Activated CD8-positive, alpha-beta memory T cell treated with anti-CD3 and anti-CD28 coated beads, Interleukin-2, amount 50 U/mL, for 48 hours (primary cell): ENCODE data around the gene SNX15.

Source experiments
- DNase-seq: peaks from one replicate; pipeline ENCODE4 v3.0.0-alpha.2; 2020

The SNX15 gene

GRCh38 chr11:65058419-65059054, 31.3 kb downstream of the SNX15 start, which contains the start of gene NAALADL1:
Gene NAALADL1 (minus strand): TSS chr11:65058553. CDS start chr11:65058521, 32 bp downstream.
- no peak for DNase-seq

GRCh38 chr11:65059523-65059922, 32.3 kb downstream of the SNX15 start:
- DNase-seq: no peak

- no peak for DNase-seq
Observed at GRCh38 chr11:65059959-65060824, 33.0 kb downstream of the SNX15 start.

- DNase-seq: no peak
Observed at GRCh38 chr11:65060913-65061408, 33.7 kb downstream of the SNX15 start.

- no peak for DNase-seq
Observed at GRCh38 chr11:65063532-65063931, 36.3 kb downstream of the SNX15 start.

GRCh38 chr11:65064847-65065240, 37.6 kb downstream of the SNX15 start:
- DNase-seq: no peak

GRCh38 chr11:65065851-65066250, 38.6 kb downstream of the SNX15 start:
- no peak for DNase-seq

- no peak for DNase-seq
Observed at GRCh38 chr11:65066315-65066714, 39.1 kb downstream of the SNX15 start.

- no peak for DNase-seq
Observed at GRCh38 chr11:65066805-65067291, 39.6 kb downstream of the SNX15 start.

- no peak for DNase-seq
Observed at GRCh38 chr11:65067446-65067845, 40.2 kb downstream of the SNX15 start.

GRCh38 chr11:65069217-65069616, 42.0 kb downstream of the SNX15 start:
- DNase-seq: no peak

GRCh38 chr11:65071907-65072630, 44.8 kb downstream of the SNX15 start:
- no peak for DNase-seq

- no peak for DNase-seq
Observed at GRCh38 chr11:65072631-65072966, 45.4 kb downstream of the SNX15 start.

- no peak for DNase-seq
Observed at GRCh38 chr11:65077451-65077850, 50.2 kb downstream of the SNX15 start.

- DNase-seq: peak; percentile 82
Observed at GRCh38 chr11:65078151-65078550, 50.9 kb downstream of the SNX15 start.

- DNase-seq: no peak
Observed at GRCh38 chr11:65078786-65079342, 51.6 kb downstream of the SNX15 start.

GRCh38 chr11:65083134-65083833, 56.0 kb downstream of the SNX15 start:
- no peak for DNase-seq

- DNase-seq: peak; percentile 99
Observed at GRCh38 chr11:65083834-65084597, 56.8 kb downstream of the SNX15 start, which contains the start of the genes CDCA5 and ZFPL1. Gene CDCA5 (minus strand): TSS chr11:65084040. CDS start chr11:65083978, 62 bp downstream. Gene ZFPL1 (plus strand): TSS chr11:65084222. CDS start chr11:65084699, 477 bp downstream.

- no peak for DNase-seq
Observed at GRCh38 chr11:65084598-65085375, 57.5 kb downstream of the SNX15 start.

- DNase-seq: no peak
Observed at GRCh38 chr11:65085446-65085845, 58.2 kb downstream of the SNX15 start.
